ENCODE measurements around the gene FCGR3B. TPM values are rescaled to one million over a fixed set of nuclear protein-coding genes. Genes with fewer than 3 reads are reported as not detected.
"Not testable (repeated sequence)": the region's sequence is repeated elsewhere in the genome, so short reads cannot be mapped to it uniquely, and the experiment has no call there.

The FCGR3B gene
- total and polyA plus RNA-seq, 5 donors = 0.29 to 4.6 (median 3.7) TPM

- H3K27ac ChIP-seq (ENCODE audit: low read length); ATAC-seq: not testable (repeated sequence)
Observed at GRCh38 chr1:161597077-161597476, 33.9 kb downstream of the FCGR3B start.

GRCh38 chr1:161595583-161595982, 35.4 kb downstream of the FCGR3B start:
- H3K4me1 ChIP-seq (ENCODE audit: control insufficient read depth, insufficient read depth, low read length); H3K9me3 ChIP-seq (ENCODE audit: control insufficient read depth, low read length); H3K4me3 ChIP-seq (ENCODE audit: low read length); DNase-seq; intact Hi-C loops (cut with DNase I); H3K27ac ChIP-seq (ENCODE audit: low read length); ATAC-seq; H3K27me3 ChIP-seq (ENCODE audit: control insufficient read depth, insufficient read depth): not testable (repeated sequence)
- WGBS = 75% methylated on average over 2 of the region's 2 CpGs

More at GRCh38 chr1:161597077-161597476, 33.9 kb downstream of the FCGR3B start:
- H3K9me3 ChIP-seq (ENCODE audit: control insufficient read depth, low read length); H3K4me1 ChIP-seq (ENCODE audit: control insufficient read depth, insufficient read depth, low read length); H3K4me3 ChIP-seq (ENCODE audit: low read length); DNase-seq; intact Hi-C loops (cut with DNase I); H3K27me3 ChIP-seq (ENCODE audit: control insufficient read depth, insufficient read depth): not testable (repeated sequence)
- 91% methylated on average over 3 of the region's 3 CpGs for WGBS

GRCh38 chr1:161595173-161595572, 35.8 kb downstream of the FCGR3B start:
- H3K4me1 ChIP-seq (ENCODE audit: control insufficient read depth, insufficient read depth, low read length); ATAC-seq; intact Hi-C loops (cut with DNase I); H3K27me3 ChIP-seq (ENCODE audit: control insufficient read depth, insufficient read depth); H3K27ac ChIP-seq (ENCODE audit: low read length); H3K4me3 ChIP-seq (ENCODE audit: low read length); H3K9me3 ChIP-seq (ENCODE audit: control insufficient read depth, low read length): not testable (repeated sequence)
- 43% methylated on average over 2 of the region's 2 CpGs for WGBS
- peak in 1 of 3 donors; percentile 26 for DNase-seq

GRCh38 chr1:161594269-161594984, 36.5 kb downstream of the FCGR3B start:
- H3K27ac ChIP-seq (ENCODE audit: low read length); ATAC-seq; intact Hi-C loops (cut with DNase I); H3K4me3 ChIP-seq (ENCODE audit: low read length); H3K9me3 ChIP-seq (ENCODE audit: control insufficient read depth, low read length); H3K27me3 ChIP-seq (ENCODE audit: control insufficient read depth, insufficient read depth); DNase-seq; H3K4me1 ChIP-seq (ENCODE audit: control insufficient read depth, insufficient read depth, low read length): not testable (repeated sequence)
- 61% methylated on average over 4 of the region's 4 CpGs for WGBS

GRCh38 chr1:161593092-161593755, 37.8 kb downstream of the FCGR3B start:
- intact Hi-C loops (cut with DNase I); H3K27me3 ChIP-seq (ENCODE audit: control insufficient read depth, insufficient read depth); H3K4me1 ChIP-seq (ENCODE audit: control insufficient read depth, insufficient read depth, low read length); H3K9me3 ChIP-seq (ENCODE audit: control insufficient read depth, low read length); ATAC-seq; H3K4me3 ChIP-seq (ENCODE audit: low read length); DNase-seq; H3K27ac ChIP-seq (ENCODE audit: low read length): not testable (repeated sequence)
- 73% methylated on average over 11 of the region's 11 CpGs for WGBS

- H3K4me1 ChIP-seq (ENCODE audit: control insufficient read depth, insufficient read depth, low read length); H3K27me3 ChIP-seq (ENCODE audit: control insufficient read depth, insufficient read depth); intact Hi-C loops (cut with DNase I); H3K27ac ChIP-seq (ENCODE audit: low read length); H3K9me3 ChIP-seq (ENCODE audit: control insufficient read depth, low read length); DNase-seq; H3K4me3 ChIP-seq (ENCODE audit: low read length); ATAC-seq: not testable (repeated sequence)
- WGBS = 30% methylated on average over 2 of the region's 3 CpGs
Observed at GRCh38 chr1:161592586-161592985, 38.4 kb downstream of the FCGR3B start.

- H3K9me3 ChIP-seq (ENCODE audit: control insufficient read depth, low read length); H3K27me3 ChIP-seq (ENCODE audit: control insufficient read depth, insufficient read depth); intact Hi-C loops (cut with DNase I); H3K4me1 ChIP-seq (ENCODE audit: control insufficient read depth, insufficient read depth, low read length); H3K27ac ChIP-seq (ENCODE audit: low read length); H3K4me3 ChIP-seq (ENCODE audit: low read length); ATAC-seq; DNase-seq: not testable (repeated sequence)
- 42% methylated on average over 1 of the region's 6 CpGs for WGBS
Observed at GRCh38 chr1:161589920-161590319, 41.1 kb downstream of the FCGR3B start.

GRCh38 chr1:161589365-161589764, 41.6 kb downstream of the FCGR3B start:
- WGBS = 70% methylated on average over 8 of the region's 8 CpGs
- H3K4me3 ChIP-seq (ENCODE audit: low read length); DNase-seq; intact Hi-C loops (cut with DNase I); H3K27me3 ChIP-seq (ENCODE audit: control insufficient read depth, insufficient read depth); H3K27ac ChIP-seq (ENCODE audit: low read length); H3K4me1 ChIP-seq (ENCODE audit: control insufficient read depth, insufficient read depth, low read length); ATAC-seq; H3K9me3 ChIP-seq (ENCODE audit: control insufficient read depth, low read length): not testable (repeated sequence)

- WGBS = no CpG with 5 or more reads among the region's 6 CpGs
- H3K4me1 ChIP-seq (ENCODE audit: control insufficient read depth, insufficient read depth, low read length); H3K9me3 ChIP-seq (ENCODE audit: control insufficient read depth, low read length); H3K27ac ChIP-seq (ENCODE audit: low read length); DNase-seq; H3K27me3 ChIP-seq (ENCODE audit: control insufficient read depth, insufficient read depth); ATAC-seq; intact Hi-C loops (cut with DNase I); H3K4me3 ChIP-seq (ENCODE audit: low read length): not testable (repeated sequence)
Observed at GRCh38 chr1:161588596-161588995, 42.4 kb downstream of the FCGR3B start.

- H3K4me3 ChIP-seq (ENCODE audit: low read length); H3K9me3 ChIP-seq (ENCODE audit: control insufficient read depth, low read length); DNase-seq; H3K4me1 ChIP-seq (ENCODE audit: control insufficient read depth, insufficient read depth, low read length); H3K27ac ChIP-seq (ENCODE audit: low read length); intact Hi-C loops (cut with DNase I); ATAC-seq; H3K27me3 ChIP-seq (ENCODE audit: control insufficient read depth, insufficient read depth): not testable (repeated sequence)
- WGBS = no CpG with 5 or more reads among the region's 4 CpGs
Observed at GRCh38 chr1:161582882-161583281, 48.1 kb downstream of the FCGR3B start.

- DNase-seq; H3K27ac ChIP-seq (ENCODE audit: low read length); H3K4me1 ChIP-seq (ENCODE audit: control insufficient read depth, insufficient read depth, low read length); ATAC-seq; H3K9me3 ChIP-seq (ENCODE audit: control insufficient read depth, low read length); intact Hi-C loops (cut with DNase I); H3K4me3 ChIP-seq (ENCODE audit: low read length); H3K27me3 ChIP-seq (ENCODE audit: control insufficient read depth, insufficient read depth): not testable (repeated sequence)
- WGBS = no CpG with 5 or more reads among the region's 4 CpGs
Observed at GRCh38 chr1:161580879-161581537, 50.0 kb downstream of the FCGR3B start.

Data from right cardiac atrium (tissue), 5 donors.